DND-41 (cell line): ENCODE data around the gene GPR21.

Experiments
- ATAC-seq: fragments of 200-7000 bp; cut with Tn5 transposase; 3 replicates; pipeline ENCODE4 v1.9.1; 2021; ENCODE audit warnings: low read depth; ENCODE audit not compliant: insufficient read depth
- DNase-seq: peaks from one replicate; pipeline ENCODE4 v3.0.0-alpha.2; 2020
- H2AFZ ChIP-seq: 2 replicates; pipeline ENCODE4 v1.6.0; 2012; ENCODE audit warnings: low read depth, low read length
- H3K27ac ChIP-seq: 2 replicates; pipeline ENCODE4 v1.5.1; 2012; ENCODE audit warnings: low read length, inconsistent platforms
- H3K27me3 ChIP-seq: fragments of 200-600 bp; sonication (generic); 2 replicates; pipeline ENCODE4 v1.6.0; 2012; ENCODE audit warnings: low read length, mild to moderate bottlenecking, inconsistent platforms; ENCODE audit not compliant: insufficient read depth, poor library complexity
- H3K36me3 ChIP-seq: 2 replicates; pipeline ENCODE4 v1.5.1; 2012; ENCODE audit warnings: low read length, inconsistent platforms; ENCODE audit not compliant: insufficient read depth
- H3K4me1 ChIP-seq: 2 replicates; pipeline ENCODE4 v1.5.1; 2012; ENCODE audit warnings: mild to moderate bottlenecking, low read length; ENCODE audit not compliant: insufficient read depth
- H3K4me2 ChIP-seq: 2 replicates; pipeline ENCODE4 v1.6.0; 2012; ENCODE audit warnings: mild to moderate bottlenecking, moderate library complexity, low read length, inconsistent platforms; ENCODE audit not compliant: insufficient read depth
- H3K4me3 ChIP-seq, 2 experiments: fragments of 200-600 bp in 1 of 2; shearing (Covaris generic) in 1 of 2; 2 replicates each; pipeline ENCODE4 v1.5.1; 2012 to 2016; ENCODE audit warnings: inconsistent platforms in 2 of 2, low read length in 2 of 2, mild to moderate bottlenecking in 2 of 2, low read depth in 1 of 2, moderate library complexity in 1 of 2
- H3K79me2 ChIP-seq: 2 replicates; pipeline ENCODE4 v1.6.0; 2012; ENCODE audit warnings: low read length, inconsistent platforms; ENCODE audit not compliant: insufficient read depth
- H3K9ac ChIP-seq: 2 replicates; pipeline ENCODE4 v1.6.0; 2012; ENCODE audit warnings: low read depth, mild to moderate bottlenecking, inconsistent platforms, low read length, moderate library complexity
- H3K9me3 ChIP-seq: 2 replicates; pipeline ENCODE4 v1.5.1; 2012; ENCODE audit warnings: low read length, moderate library complexity, mild to moderate bottlenecking, inconsistent platforms; ENCODE audit not compliant: insufficient read depth, severe bottlenecking
- H4K20me1 ChIP-seq: 2 replicates; pipeline ENCODE4 v1.6.0; 2012; ENCODE audit warnings: low read length; ENCODE audit not compliant: insufficient read depth
- CTCF ChIP-seq: IDR thresholded peaks from 2 replicates; pipeline ENCODE4 v1.5.1; 2012; ENCODE audit warnings: borderline replicate concordance, low read length, moderate library complexity, mild to moderate bottlenecking; ENCODE audit not compliant: poor library complexity, severe bottlenecking; ENCODE audit errors: extremely low read depth
- EZH2 ChIP-seq: IDR thresholded peaks from 3 replicates; pipeline ENCODE4 v1.6.1; 2012; ENCODE audit warnings: borderline replicate concordance, low read depth, mild to moderate bottlenecking, moderate library complexity, low read length, inconsistent platforms; ENCODE audit not compliant: severe bottlenecking

Gene GPR21

GRCh38 chr9:123003466-123003865 lies 30.0 kb upstream of the GPR21 start:
- no peak overlapping the region for H3K4me3 ChIP-seq
- peaks cover 26% of the 10 kb centered on the region; the same call in 1 of the 2 replicates for H3K36me3 ChIP-seq
- no peaks in the 10 kb centered on the region for H3K4me1 ChIP-seq
- no peaks in the 10 kb centered on the region for H4K20me1 ChIP-seq
- H2AFZ ChIP-seq, result no peak overlapping the region
- no peak overlapping the region for H3K9ac ChIP-seq
- H3K9me3 ChIP-seq, result no peaks in the 10 kb centered on the region
- no peak overlapping the region for H3K4me2 ChIP-seq
- TF ChIP-seq EZH2, result no peak
- no peak for TF ChIP-seq CTCF
- DNase-seq, result no peak
- H3K79me2 ChIP-seq, result no peaks in the 10 kb centered on the region
- no peaks in the 10 kb centered on the region for H3K27me3 ChIP-seq
- ATAC-seq, result no peak
- no peak overlapping the region for H3K27ac ChIP-seq

- H3K27me3 ChIP-seq, result no peaks in the 10 kb centered on the region
- H4K20me1 ChIP-seq, result no peaks in the 10 kb centered on the region
- no peak overlapping the region for H3K9ac ChIP-seq
- no peaks in the 10 kb centered on the region for H3K4me1 ChIP-seq
- no peak overlapping the region for H3K27ac ChIP-seq
- DNase-seq, result no peak
- no peaks in the 10 kb centered on the region for H3K79me2 ChIP-seq
- ATAC-seq, result no peak
- no peak overlapping the region for H3K4me3 ChIP-seq
- no peak overlapping the region for H2AFZ ChIP-seq
- TF ChIP-seq EZH2 (no peak), CTCF (no peak)
- H3K36me3 ChIP-seq, result peaks cover 18% of the 10 kb centered on the region; the same call in 1 of the 2 replicates
- no peak overlapping the region for H3K4me2 ChIP-seq
- no peaks in the 10 kb centered on the region for H3K9me3 ChIP-seq
Measured at GRCh38 chr9:123005964-123006363, 27.5 kb upstream of the GPR21 start.

GRCh38 chr9:123007269-123007668 lies 26.2 kb upstream of the GPR21 start:
- no peak overlapping the region for H2AFZ ChIP-seq
- H3K36me3 ChIP-seq, result peaks cover 25% of the 10 kb centered on the region; the same call in 1 of the 2 replicates
- H3K4me3 ChIP-seq, result no peak overlapping the region
- H4K20me1 ChIP-seq, result no peaks in the 10 kb centered on the region
- no peak overlapping the region for H3K27ac ChIP-seq
- DNase-seq (no peak), ATAC-seq (no peak)
- TF ChIP-seq CTCF (no peak), EZH2 (no peak)
- no peaks in the 10 kb centered on the region for H3K9me3 ChIP-seq
- no peaks in the 10 kb centered on the region for H3K79me2 ChIP-seq
- H3K27me3 ChIP-seq, result no peaks in the 10 kb centered on the region
- H3K4me1 ChIP-seq, result no peaks in the 10 kb centered on the region
- H3K9ac ChIP-seq, result no peak overlapping the region
- H3K4me2 ChIP-seq, result no peak overlapping the region

- Histone ChIP-seq H3K79me2 (no peaks in the 10 kb centered on the region), H2AFZ (no peak overlapping the region), H3K9ac (no peak overlapping the region), H3K9me3 (no peaks in the 10 kb centered on the region), H3K4me1 (no peaks in the 10 kb centered on the region), H3K27me3 (no peaks in the 10 kb centered on the region), H3K4me2 (no peak overlapping the region), H4K20me1 (no peaks in the 10 kb centered on the region), H3K4me3 (no peak overlapping the region), H3K36me3 (peaks cover 33% of the 10 kb centered on the region; the same call in 1 of the 2 replicates), H3K27ac (no peak overlapping the region)
- no peak for TF ChIP-seq CTCF
- TF ChIP-seq EZH2, result no peak
- DNase-seq (no peak), ATAC-seq (no peak)
Measured at GRCh38 chr9:123008909-123009308, 24.6 kb upstream of the GPR21 start.
